ENCODE measurements around the gene PAX8. TPM values are rescaled to one million over a fixed set of nuclear protein-coding genes. Genes with fewer than 3 reads are reported as not detected.

PAX8 gene
- total and polyA plus RNA-seq, 7 donors: 0.41 to 10.8 (median 0.93) TPM; not detected in 1

- TF ChIP-seq POLR2A (IDR thresholded peaks at IDR 0.05) (no peak), EP300 (IDR thresholded peaks at IDR 0.05) (no peak)
- TF ChIP-seq, protein P1, sequence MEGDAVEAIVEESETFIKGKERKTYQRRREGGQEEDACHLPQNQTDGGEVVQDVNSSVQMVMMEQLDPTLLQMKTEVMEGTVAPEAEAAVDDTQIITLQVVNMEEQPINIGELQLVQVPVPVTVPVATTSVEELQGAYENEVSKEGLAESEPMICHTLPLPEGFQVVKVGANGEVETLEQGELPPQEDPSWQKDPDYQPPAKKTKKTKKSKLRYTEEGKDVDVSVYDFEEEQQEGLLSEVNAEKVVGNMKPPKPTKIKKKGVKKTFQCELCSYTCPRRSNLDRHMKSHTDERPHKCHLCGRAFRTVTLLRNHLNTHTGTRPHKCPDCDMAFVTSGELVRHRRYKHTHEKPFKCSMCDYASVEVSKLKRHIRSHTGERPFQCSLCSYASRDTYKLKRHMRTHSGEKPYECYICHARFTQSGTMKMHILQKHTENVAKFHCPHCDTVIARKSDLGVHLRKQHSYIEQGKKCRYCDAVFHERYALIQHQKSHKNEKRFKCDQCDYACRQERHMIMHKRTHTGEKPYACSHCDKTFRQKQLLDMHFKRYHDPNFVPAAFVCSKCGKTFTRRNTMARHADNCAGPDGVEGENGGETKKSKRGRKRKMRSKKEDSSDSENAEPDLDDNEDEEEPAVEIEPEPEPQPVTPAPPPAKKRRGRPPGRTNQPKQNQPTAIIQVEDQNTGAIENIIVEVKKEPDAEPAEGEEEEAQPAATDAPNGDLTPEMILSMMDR (IDR thresholded peaks at IDR 0.05): no peak
- intact Hi-C loops (cut with DNase I): no loop called here
- no peaks in the 10 kb centered on the region for H3K27me3 ChIP-seq
- 87 to 88% methylated on average over 3 of the region's 3 CpGs for WGBS, 2 donors
- H3K9me3 ChIP-seq: no peaks in the 10 kb centered on the region
- peaks cover 0 to 24% (median 15%) of the 10 kb centered on the region in 4 donors for H3K4me1 ChIP-seq
- H3K27ac ChIP-seq: no peak overlapping the region
- DNase-seq: no peak
- no peaks in the 10 kb centered on the region for H3K36me3 ChIP-seq
- no peak overlapping the region for H3K4me3 ChIP-seq
Observed at GRCh38 chr2:113245276-113245711, 33.4 kb downstream of the PAX8 start.

GRCh38 chr2:113242327-113242726, 36.4 kb downstream of the PAX8 start:
- H3K27ac ChIP-seq: peak overlapping the region in 1 of 4 donors; percentile 82
- peaks cover 0 to 27% (median 22%) of the 10 kb centered on the region in 4 donors for H3K4me1 ChIP-seq
- WGBS, 2 donors: 92 to 95% methylated on average over 6 of the region's 6 CpGs
- no peaks in the 10 kb centered on the region for H3K27me3 ChIP-seq
- H3K36me3 ChIP-seq: no peaks in the 10 kb centered on the region
- TF ChIP-seq EP300 (IDR thresholded peaks at IDR 0.05) (no peak), POLR2A (IDR thresholded peaks at IDR 0.05) (no peak), POLR2AphosphoS5 (IDR thresholded peaks at IDR 0.05) (no peak)
- TF ChIP-seq, protein P1 (IDR thresholded peaks at IDR 0.05): no peak
- intact Hi-C loops (cut with DNase I): no loop called here
- H3K4me3 ChIP-seq: no peak overlapping the region
- no peak for DNase-seq
- H3K9me3 ChIP-seq: no peaks in the 10 kb centered on the region

DNA sequence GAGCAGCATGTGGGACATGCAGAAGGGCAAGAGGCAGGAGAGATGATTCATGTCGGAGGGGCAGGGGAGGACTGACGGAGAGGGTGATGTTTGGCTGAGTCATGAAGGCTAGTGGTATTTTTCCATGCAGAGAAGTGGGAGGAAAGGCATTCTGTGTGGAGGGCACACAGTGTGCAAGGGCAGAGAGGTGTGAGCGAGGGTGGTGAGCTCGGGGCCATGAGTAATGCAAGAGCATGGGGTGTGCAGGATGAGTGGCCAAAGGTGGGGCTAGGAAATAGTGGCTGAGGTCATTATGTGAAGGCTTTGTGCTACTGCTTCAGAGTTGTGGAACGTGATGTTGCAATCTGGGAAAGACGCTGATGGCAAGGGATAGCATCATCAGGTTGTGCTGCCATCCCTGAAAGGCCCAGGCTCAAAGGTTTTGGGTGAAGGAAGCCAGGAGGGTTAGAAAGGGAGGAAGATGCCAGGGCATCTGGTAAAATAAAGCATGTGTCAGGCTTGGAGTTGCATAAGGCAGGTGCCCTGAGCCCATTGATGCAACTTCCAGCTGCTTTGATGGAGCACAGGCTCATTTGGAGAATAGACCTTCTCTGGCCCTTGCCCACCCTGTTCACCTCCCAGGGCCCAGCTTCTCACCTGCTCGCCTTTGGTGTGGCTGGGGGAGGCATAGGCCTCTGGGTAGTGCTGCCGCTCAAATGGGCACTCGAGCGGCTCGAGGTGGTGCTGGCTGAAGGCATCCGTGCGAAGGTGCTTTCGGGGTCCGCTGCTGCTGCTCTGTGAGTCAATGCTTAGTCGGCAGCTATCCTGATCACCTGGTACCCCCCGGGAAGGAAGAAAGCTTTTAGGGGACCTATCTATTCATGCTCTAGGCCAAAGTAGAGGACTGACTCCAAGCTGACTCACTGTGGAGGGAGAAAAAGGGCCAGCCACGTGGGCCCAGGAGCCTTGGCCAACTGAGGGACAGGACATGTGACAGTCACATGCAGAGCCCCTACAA, 37.5 kb downstream of the PAX8 start:
- DNase-seq: peak; percentile 87
- WGBS, 2 donors: 83 to 87% methylated on average over 18 of the region's 18 CpGs
- H3K4me1 ChIP-seq: peaks cover 0 to 28% (median 24%) of the 10 kb centered on the region in 4 donors

DNA sequence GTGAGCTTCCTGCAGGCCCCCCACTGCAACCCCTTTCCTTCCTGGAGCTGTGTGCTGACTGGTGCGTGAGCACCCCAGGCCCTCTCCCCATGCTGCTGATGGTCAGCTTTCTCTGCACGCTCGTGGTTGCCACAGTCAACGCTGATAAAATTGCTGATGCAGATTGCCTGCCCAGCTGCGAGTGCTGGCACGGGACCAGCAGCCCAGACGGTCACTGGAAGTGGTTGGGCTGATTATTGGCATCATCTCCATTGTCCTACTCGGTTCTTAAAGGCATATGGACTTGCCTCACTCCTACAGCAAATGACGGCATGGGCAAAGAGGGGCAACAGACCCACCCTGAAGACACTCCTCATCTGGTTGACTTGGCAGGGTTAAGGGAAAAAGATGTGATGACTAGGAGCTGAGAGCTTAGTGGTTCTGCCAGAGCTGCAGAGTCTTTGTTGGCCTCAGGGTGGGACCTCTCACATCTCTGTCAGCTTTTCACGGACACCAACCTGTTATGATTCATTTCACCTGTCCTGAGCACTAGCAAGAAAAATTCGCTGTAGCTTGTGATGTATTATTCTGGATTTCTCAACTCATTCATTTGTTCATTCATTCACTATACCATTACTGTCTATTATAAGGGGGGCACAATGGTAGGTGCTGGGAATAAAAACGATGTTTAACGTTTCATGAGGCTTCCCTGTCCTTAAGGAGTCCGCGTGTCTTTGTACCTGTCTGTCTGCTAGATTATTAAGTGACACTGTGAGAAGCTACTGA, 38.4 kb downstream of the PAX8 start:
- peak overlapping the region; percentile 30 to 82 (median 64) for H3K27ac ChIP-seq
- no peaks in the 10 kb centered on the region for H3K27me3 ChIP-seq
- H3K4me1 ChIP-seq: peaks cover 0 to 28% (median 24%) of the 10 kb centered on the region in 4 donors
- TF ChIP-seq POLR2AphosphoS5 (IDR thresholded peaks at IDR 0.05): peak in 3 of 4 donors; percentile 62 to 66 (median 63)
- TF ChIP-seq, protein P1 (IDR thresholded peaks at IDR 0.05): no peak
- TF ChIP-seq EP300 (IDR thresholded peaks at IDR 0.05): peak in 2 of 4 donors; percentile 32 to 61
- intact Hi-C loops (cut with DNase I): no loop called here
- WGBS, 2 donors: 29 to 37% methylated on average over 15 of the region's 15 CpGs
- no peaks in the 10 kb centered on the region for H3K36me3 ChIP-seq
- no peak overlapping the region for H3K4me3 ChIP-seq
- H3K9me3 ChIP-seq: no peaks in the 10 kb centered on the region
- peak; percentile 91 for DNase-seq

More for the DNA sequence above, 37.5 kb downstream of the PAX8 start:
- Histone ChIP-seq H3K27me3 (no peaks in the 10 kb centered on the region), H3K27ac (peak overlapping the region; percentile 30 to 82 (median 64)), H3K4me3 (no peak overlapping the region), H3K9me3 (no peaks in the 10 kb centered on the region), H3K36me3 (no peaks in the 10 kb centered on the region)
- TF ChIP-seq POLR2A (IDR thresholded peaks at IDR 0.05) (no peak), POLR2AphosphoS5 (IDR thresholded peaks at IDR 0.05) (peak in 2 of 4 donors; percentile 25 to 82), EP300 (IDR thresholded peaks at IDR 0.05) (peak in 3 of 4 donors; percentile 9 to 88 (median 44))
- TF ChIP-seq, protein P1 (IDR thresholded peaks at IDR 0.05): no peak
- intact Hi-C loops (cut with DNase I): no loop called here
